ENCODE measurements around the gene DNASE1L3. TPM values are rescaled to one million over a fixed set of nuclear protein-coding genes. Genes with fewer than 3 reads are reported as not detected.
A peak's percentile ranks its signal among the peaks of the same experiment; 100 is the strongest.

DNASE1L3 gene
- total and polyA plus RNA-seq, 2 of the 13 experiments (the other 11 are each of a cell fraction or from before 2014, with no cell fraction given) = 0.86 to 1.7 TPM

DNA sequence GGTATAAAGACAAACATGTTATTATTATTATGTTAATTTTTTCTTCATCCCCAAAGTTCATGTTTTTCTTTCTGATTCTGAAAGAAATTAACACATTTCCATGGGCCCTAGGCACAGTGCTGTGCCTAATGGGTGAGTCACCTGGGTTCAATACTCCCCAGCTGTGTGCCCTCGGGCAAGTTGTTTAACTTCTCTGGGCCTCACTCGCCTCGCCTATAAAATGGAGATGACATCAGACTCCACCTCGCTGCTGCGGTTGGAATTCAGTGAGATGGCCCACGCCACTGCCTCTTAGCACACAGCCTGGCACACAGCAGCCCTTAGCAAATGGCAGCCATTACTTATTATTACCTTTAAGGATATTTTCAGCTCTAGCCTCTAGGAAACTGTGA, 22.6 kb downstream of the DNASE1L3 start:
- no peaks in the 10 kb centered on the region for H3K9me3 ChIP-seq (ENCODE audit: low read length)
- CTCF ChIA-PET (ENCODE audit: low intra/inter-chr PET ratio, low total read pairs) = interaction anchor here (0.7 to 3.8 kb wide), 5 partner anchors 27 to 345 kb away, joined by 3 to 59 read pairs (median 10); partner anchors contain the start of genes HTD2 and RPP14
- in situ Hi-C loops (cut with HindIII; ENCODE audit: extremely low pct_ligation_motif_present, low pct_unique_long_range_greater_than_20kb) (loop anchor here (5.0 to 10.0 kb wide), 3 partner anchors 49 to 227 kb away; partner anchors contain the start of gene ABHD6), intact Hi-C loops (cut with micrococcal nuclease; ENCODE audit: unreplicated experiment) (loop anchor here (5.0 kb wide), 1 partner anchor 229 kb away; no protein-coding TSS in a partner anchor)
- H3K27me3 ChIP-seq (ENCODE audit: control insufficient read depth in 1 of 2, insufficient read depth in 2 of 2, low read length in 2 of 2) = no peaks in the 10 kb centered on the region
- no peak overlapping the region for H3K9ac ChIP-seq (ENCODE audit: insufficient read depth, low read depth, low read length)
- no peak for DNase-seq (ENCODE audit: low spot score)
- no peak overlapping the region for H2AFZ ChIP-seq (ENCODE audit: low read length)
- H4K20me1 ChIP-seq (ENCODE audit: insufficient read depth, low read length) = no peaks in the 10 kb centered on the region
- POLR2A ChIA-PET = interaction anchor here (0.7 to 3.9 kb wide), 4 partner anchors 15 to 119 kb away, joined by 3 to 28 read pairs (median 10); partner anchors contain the start of genes HTD2 and RPP14
- FAIRE-seq = no peak
- no peaks in the 10 kb centered on the region for H3K79me2 ChIP-seq (ENCODE audit: insufficient read depth, low read length)
- H3K27ac ChIP-seq (ENCODE audit: extremely low read length, insufficient read depth, low read length) = peak overlapping the region; percentile 84
- no peak overlapping the region for H3K4me2 ChIP-seq (ENCODE audit: low read depth, low read length)
- H3K36me3 ChIP-seq (replicated peaks in 1 of 2; ENCODE audit: control insufficient read depth in 1 of 2, insufficient read depth in 2 of 2, low read length in 2 of 2) = no peaks in the 10 kb centered on the region
- H3K4me3 ChIP-seq (replicated peaks in 1 of 3; ENCODE audit: insufficient read depth in 1 of 3, low read depth in 2 of 3, low read length in 3 of 3) = no peak overlapping the region
- no TSS peak for BruUV-seq (replicated peaks)
- ATAC-seq = no peak
- 0 out of 2 replicates have a peak, but pooled peaks have one; percentile 12 for TF ChIP-seq KDM1A (CRISPR knock-in tag; IDR thresholded peaks at IDR 0.05)
- TF ChIP-seq ZNF768 (CRISPR knock-in tag; IDR thresholded peaks at IDR 0.05) = peak; percentile 98
- TF ChIP-seq ZMYM3 (CRISPR knock-in tag; IDR thresholded peaks at IDR 0.05) = 0 out of 2 replicates have a peak, but pooled peaks have one; percentile 13
- TF ChIP-seq NR3C1 (CRISPR knock-in tag; IDR thresholded peaks at IDR 0.05) = no peak
- TF ChIP-seq GMEB1 (CRISPR knock-in tag; IDR thresholded peaks at IDR 0.05; ENCODE audit: borderline replicate concordance) = 0 out of 2 replicates have a peak, but pooled peaks have one; percentile 3
- no peak for TF ChIP-seq SOX6 (IDR thresholded peaks at IDR 0.05)
- no peak for TF ChIP-seq SOX6 (CRISPR knock-in tag; IDR thresholded peaks at IDR 0.05)
- TF ChIP-seq FOXO4 (CRISPR knock-in tag; conservative IDR thresholded peaks at IDR 0.05) = 0 out of 2 replicates have a peak, but pooled peaks have one; percentile 21
- 0 out of 2 replicates have a peak, but pooled peaks have one; percentile 16 for TF ChIP-seq FOSL2 (CRISPR knock-in tag; IDR thresholded peaks at IDR 0.05)
- TF ChIP-seq ZNF101 (CRISPR knock-in tag; IDR thresholded peaks at IDR 0.05; ENCODE audit: borderline replicate concordance, low read depth) = no peak
- no peak for TF ChIP-seq ZNF740 (CRISPR knock-in tag; IDR thresholded peaks at IDR 0.05)
- no peak for TF ChIP-seq ZNF337 (CRISPR knock-in tag; IDR thresholded peaks at IDR 0.05; ENCODE audit: borderline replicate concordance, low read depth)
- no peak for TF ChIP-seq ZNF619 (CRISPR knock-in tag; IDR thresholded peaks at IDR 0.05)
- no peak for TF ChIP-seq ZNF513 (CRISPR knock-in tag; conservative IDR thresholded peaks at IDR 0.05)
- H3K4me1 ChIP-seq (ENCODE audit: insufficient read depth, low read length) = peaks cover 90% of the 10 kb centered on the region
- 69% methylated on average over 6 of the region's 6 CpGs for WGBS (ENCODE audit: low lambda C conversion rate)
